HepG2 (cell line): ENCODE data around the gene TLCD3B. TPM values are rescaled to one million over a fixed set of nuclear protein-coding genes. Genes with fewer than 3 reads are reported as not detected.

Experiments used
- ASH2L ChIP-seq: fragments of 300-600, 200-600 bp; sonication (generic); IDR thresholded peaks from 2 replicates; pipeline ENCODE4 v1.7.0; 2017; ENCODE audit warnings: low read depth, mild to moderate bottlenecking, moderate library complexity, mixed read lengths, low read length; ENCODE audit not compliant: insufficient read length
- CAMTA2 ChIP-seq: sonication (generic); formaldehyde crosslinking; IDR thresholded peaks from 2 replicates; pipeline ENCODE4 v1.4.0; 2020; ENCODE audit warnings: mild to moderate bottlenecking, missing genetic modification reagents, borderline replicate concordance
- ELF3 ChIP-seq: IDR thresholded peaks from 2 replicates; pipeline ENCODE4 v1.6.1; 2016; ENCODE audit warnings: missing genetic modification reagents, missing compliant biosample characterization
- IKZF1 ChIP-seq: fragments of 450-650 bp; IDR thresholded peaks from 2 replicates; pipeline ENCODE4 v1.7.1; 2016
- KDM5B ChIP-seq: sonication (generic); formaldehyde crosslinking; IDR thresholded peaks from 2 replicates; pipeline ENCODE4 v1.4.0; 2020; ENCODE audit warnings: missing genetic modification reagents, mild to moderate bottlenecking, borderline replicate concordance
- KMT2A ChIP-seq: sonication (generic); formaldehyde crosslinking; IDR thresholded peaks from 2 replicates; pipeline ENCODE4 v1.4.0; 2020; ENCODE audit warnings: missing genetic modification reagents
- NFIC ChIP-seq: IDR thresholded peaks from 2 replicates; pipeline ENCODE4 v1.6.1; 2012; ENCODE audit warnings: mild to moderate bottlenecking, low read length, inconsistent platforms
- NRL ChIP-seq: sonication (generic); formaldehyde crosslinking; IDR thresholded peaks from 2 replicates; pipeline ENCODE4 v1.5.0; 2020; ENCODE audit warnings: missing genetic modification reagents, mild to moderate bottlenecking, moderate library complexity, borderline replicate concordance
- SMAD9 ChIP-seq: sonication (generic); formaldehyde crosslinking; IDR thresholded peaks from 2 replicates; pipeline ENCODE4 v1.5.1; 2020; ENCODE audit warnings: mild to moderate bottlenecking, missing genetic modification reagents
- TOPORS ChIP-seq: sonication (generic); formaldehyde crosslinking; IDR thresholded peaks from 2 replicates; pipeline ENCODE4 v1.8.0; 2023; ENCODE audit warnings: mild to moderate bottlenecking, missing genetic modification reagents
- YEATS4 ChIP-seq: sonication (generic); formaldehyde crosslinking; IDR thresholded peaks from 2 replicates; pipeline ENCODE4 v1.4.0; 2020; ENCODE audit warnings: missing genetic modification reagents, borderline replicate concordance
- ZNF260 ChIP-seq: sonication (generic); formaldehyde crosslinking; IDR thresholded peaks from 2 replicates; pipeline ENCODE4 v1.4.0; 2020; ENCODE audit warnings: missing genetic modification reagents, low read depth, mild to moderate bottlenecking, borderline replicate concordance
- ZNF460 ChIP-seq: sonication (generic); formaldehyde crosslinking; IDR thresholded peaks from 2 replicates; pipeline ENCODE4 v1.5.1; 2020; ENCODE audit warnings: missing genetic modification reagents, mild to moderate bottlenecking, borderline replicate concordance
- ZNF513 ChIP-seq: sonication (generic); formaldehyde crosslinking; conservative IDR thresholded peaks from 2 replicates; pipeline ENCODE4 v1.5.0; 2020; ENCODE audit warnings: missing genetic modification reagents
- ZNF552 ChIP-seq: sonication (generic); formaldehyde crosslinking; IDR thresholded peaks from 2 replicates; pipeline ENCODE4 v1.9.0; 2022; ENCODE audit warnings: missing genetic modification reagents, mild to moderate bottlenecking, borderline replicate concordance
- polyA plus RNA-seq, 8 experiments: library from polyadenylated mRNA; depleted of rRNA in 3 of 8; stranded (reverse) in 7 of 8; unstranded in 1 of 8; fragments of >200 nt; fragmentation: Illumina TruSeq in 4 of 8; extraction: Trizol in 4 of 8; gene quantifications; 2 replicates each; pipeline versions ENCODE4 v1.2.1 to v1.2.3, GENCODE V29; 2011 to 2016; ENCODE audit warnings: low read depth in 4 of 8, missing spikeins in 1 of 8, mixed read lengths in 1 of 8; ENCODE audit not compliant: insufficient read depth in 1 of 8
- total RNA-seq, 5 experiments: library from RNA; depleted of rRNA; stranded (reverse); fragments of >200 nt; fragmentation: Illumina TruSeq; extraction: Trizol; gene quantifications; 2 replicates each; pipeline ENCODE4 v1.2.3, GENCODE V29; 2016; ENCODE audit warnings: low read depth in 1 of 5
- TF ChIP-seq, protein P1 (sequence below): sonication (generic); formaldehyde crosslinking; IDR thresholded peaks from 2 replicates; pipeline ENCODE4 v1.5.0; 2020; ENCODE audit warnings: missing genetic modification reagents, mild to moderate bottlenecking, borderline replicate concordance
- TF ChIP-seq, protein P2 (sequence below): sonication (generic); formaldehyde crosslinking; IDR thresholded peaks from 2 replicates; pipeline ENCODE4 v1.8.0; 2022; ENCODE audit warnings: mild to moderate bottlenecking, missing genetic modification reagents, moderate library complexity
- TF ChIP-seq, protein P3 (sequence below): IDR thresholded peaks from 2 replicates; pipeline ENCODE4 v1.6.1; 2018; ENCODE audit warnings: missing genetic modification reagents
- TF ChIP-seq, protein P4 (sequence below): sonication (generic); formaldehyde crosslinking; IDR thresholded peaks from 2 replicates; pipeline ENCODE4 v1.4.0; 2020; ENCODE audit warnings: mild to moderate bottlenecking, missing genetic modification reagents

TLCD3B gene
- total and polyA plus RNA-seq, 2 of the 13 experiments (the other 11 are each of a cell fraction or from before 2014, with no cell fraction given), result not detected

GRCh38 chr16:30075503-30076275, 44.6 kb upstream of the TLCD3B start, which contains the start of gene PPP4C (continued):
- no peak for TF ChIP-seq ZNF513
- no peak for TF ChIP-seq SMAD9 (CRISPR knock-in tag)
- TF ChIP-seq ZNF552, result peak; percentile 78; the same call in 1 of the 2 replicates
- TF ChIP-seq ELF3 (CRISPR knock-in tag), result peak; percentile 87
- TF ChIP-seq TOPORS, result peak; percentile 88
- TF ChIP-seq ZNF260, result no peak
- no peak for TF ChIP-seq NFIC
- TF ChIP-seq, protein P1, sequence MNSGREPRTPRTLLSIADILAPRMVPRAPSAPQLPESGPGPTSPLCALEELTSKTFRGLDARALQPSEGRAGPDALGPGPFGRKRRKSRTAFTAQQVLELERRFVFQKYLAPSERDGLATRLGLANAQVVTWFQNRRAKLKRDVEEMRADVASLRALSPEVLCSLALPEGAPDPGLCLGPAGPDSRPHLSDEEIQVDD, result no peak
- TF ChIP-seq, protein P2, sequence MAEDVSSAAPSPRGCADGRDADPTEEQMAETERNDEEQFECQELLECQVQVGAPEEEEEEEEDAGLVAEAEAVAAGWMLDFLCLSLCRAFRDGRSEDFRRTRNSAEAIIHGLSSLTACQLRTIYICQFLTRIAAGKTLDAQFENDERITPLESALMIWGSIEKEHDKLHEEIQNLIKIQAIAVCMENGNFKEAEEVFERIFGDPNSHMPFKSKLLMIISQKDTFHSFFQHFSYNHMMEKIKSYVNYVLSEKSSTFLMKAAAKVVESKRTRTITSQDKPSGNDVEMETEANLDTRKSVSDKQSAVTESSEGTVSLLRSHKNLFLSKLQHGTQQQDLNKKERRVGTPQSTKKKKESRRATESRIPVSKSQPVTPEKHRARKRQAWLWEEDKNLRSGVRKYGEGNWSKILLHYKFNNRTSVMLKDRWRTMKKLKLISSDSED (CRISPR knock-in tag), result no peak
- TF ChIP-seq YEATS4, result peak; percentile 64
- TF ChIP-seq ZNF460 (CRISPR knock-in tag), result no peak; the same call in none of the 2 replicates
- TF ChIP-seq, protein P3, sequence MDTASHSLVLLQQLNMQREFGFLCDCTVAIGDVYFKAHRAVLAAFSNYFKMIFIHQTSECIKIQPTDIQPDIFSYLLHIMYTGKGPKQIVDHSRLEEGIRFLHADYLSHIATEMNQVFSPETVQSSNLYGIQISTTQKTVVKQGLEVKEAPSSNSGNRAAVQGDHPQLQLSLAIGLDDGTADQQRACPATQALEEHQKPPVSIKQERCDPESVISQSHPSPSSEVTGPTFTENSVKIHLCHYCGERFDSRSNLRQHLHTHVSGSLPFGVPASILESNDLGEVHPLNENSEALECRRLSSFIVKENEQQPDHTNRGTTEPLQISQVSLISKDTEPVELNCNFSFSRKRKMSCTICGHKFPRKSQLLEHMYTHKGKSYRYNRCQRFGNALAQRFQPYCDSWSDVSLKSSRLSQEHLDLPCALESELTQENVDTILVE (CRISPR knock-in tag), result no peak; the same call in 1 of the 2 replicates
- TF ChIP-seq IKZF1, result no peak
- 0 out of 2 replicates have a peak, but pooled peaks have one; percentile 72 for TF ChIP-seq CAMTA2
- TF ChIP-seq NRL (CRISPR knock-in tag), result peak; percentile 28; the same call in 1 of the 2 replicates
- TF ChIP-seq, protein P4, sequence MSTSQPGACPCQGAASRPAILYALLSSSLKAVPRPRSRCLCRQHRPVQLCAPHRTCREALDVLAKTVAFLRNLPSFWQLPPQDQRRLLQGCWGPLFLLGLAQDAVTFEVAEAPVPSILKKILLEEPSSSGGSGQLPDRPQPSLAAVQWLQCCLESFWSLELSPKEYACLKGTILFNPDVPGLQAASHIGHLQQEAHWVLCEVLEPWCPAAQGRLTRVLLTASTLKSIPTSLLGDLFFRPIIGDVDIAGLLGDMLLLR (CRISPR knock-in tag), result no peak
- TF ChIP-seq KDM5B (CRISPR knock-in tag), result peak; percentile 65
- peak; percentile 67 for TF ChIP-seq KMT2A (CRISPR knock-in tag)
- TF ChIP-seq ASH2L, result peak; percentile 86
